Mammary epithelial cell (primary cell): ENCODE data around the gene NCKAP5.

Experiments
- CTCF ChIP-seq, 2 donors: IDR thresholded peaks in 1 of 2; conservative IDR thresholded peaks in 1 of 2; 2 replicates each; pipeline ENCODE4 v1.5.1; 2011 to 2012; ENCODE audit warnings: inconsistent platforms in 2 of 2, low read length in 2 of 2, mild to moderate bottlenecking in 2 of 2, control low read depth in 1 of 2, low read depth in 1 of 2; ENCODE audit not compliant: insufficient read depth in 1 of 2; ENCODE audit errors: extremely low read depth in 1 of 2
- EZH2 ChIP-seq: IDR thresholded peaks from 2 replicates; pipeline ENCODE4 v1.6.1; 2012; ENCODE audit warnings: low read length, inconsistent platforms, borderline replicate concordance

GRCh38 chr2:133421516-133422324 is 146.5 kb downstream of the NCKAP5 start:
- TF ChIP-seq CTCF (conservative IDR thresholded peaks at IDR 0.05 in 1 of 2, IDR thresholded peaks at IDR 0.05 in 1 of 2; ENCODE audit: extremely low read depth in 1 of 2, insufficient read depth in 1 of 2, low read depth in 1 of 2, low read length in 2 of 2) (no peak), EZH2 (no peak)
